GM19324 (cell line): ENCODE measurements around the gene IDH3A.

ENCODE experiments used
- ATAC-seq: cut with Tn5 transposase; IDR thresholded peaks from one replicate; pipeline ENCODE4 v1.9.1; 2021; ENCODE audit warnings: mild to moderate bottlenecking, moderate library complexity; ENCODE audit not compliant: unreplicated experiment, low FRiP score

Gene IDH3A

DNA sequence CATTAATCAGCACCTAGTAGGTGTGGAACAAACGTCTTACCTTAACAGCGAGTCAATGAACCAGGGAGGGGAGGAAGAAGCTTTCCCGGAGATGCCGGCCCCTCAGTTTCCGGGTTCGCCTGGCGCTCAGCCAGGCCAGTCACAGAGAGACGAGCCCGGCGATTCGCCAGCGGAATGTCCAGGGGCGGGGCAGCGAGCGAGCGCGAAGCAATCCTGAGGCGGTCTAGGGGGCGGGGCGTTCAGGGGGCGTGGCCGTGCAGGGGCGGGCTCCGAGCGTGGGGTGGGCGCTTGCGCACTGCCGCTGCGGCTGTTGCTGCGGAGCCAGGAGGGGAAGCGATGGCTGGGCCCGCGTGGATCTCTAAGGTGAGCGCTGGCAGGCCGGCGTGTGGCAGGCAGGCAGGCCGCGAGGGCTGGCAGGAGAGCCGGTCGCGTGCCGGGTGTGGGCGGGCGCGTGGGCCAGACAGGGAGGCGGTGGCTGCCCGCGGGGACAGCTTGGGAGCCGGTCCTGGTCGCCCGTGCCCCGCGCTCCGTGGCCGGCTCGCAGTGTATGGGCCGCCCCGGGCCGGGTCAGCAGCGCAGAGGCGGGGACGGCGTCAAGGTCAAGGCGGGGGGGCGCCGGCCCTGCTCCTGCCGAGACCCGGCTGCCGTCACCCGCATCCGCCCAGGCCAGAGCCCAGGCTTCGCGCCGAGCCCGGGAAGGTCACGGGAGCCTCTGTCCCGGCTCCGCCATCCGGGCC, at the start of gene IDH3A:
Gene IDH3A, plus strand, starts transcription at position 295 of the 737 bp plus-strand sequence. Its CDS starts 42 bp downstream, at position 337.
- peak; percentile 82 for ATAC-seq

DNA sequence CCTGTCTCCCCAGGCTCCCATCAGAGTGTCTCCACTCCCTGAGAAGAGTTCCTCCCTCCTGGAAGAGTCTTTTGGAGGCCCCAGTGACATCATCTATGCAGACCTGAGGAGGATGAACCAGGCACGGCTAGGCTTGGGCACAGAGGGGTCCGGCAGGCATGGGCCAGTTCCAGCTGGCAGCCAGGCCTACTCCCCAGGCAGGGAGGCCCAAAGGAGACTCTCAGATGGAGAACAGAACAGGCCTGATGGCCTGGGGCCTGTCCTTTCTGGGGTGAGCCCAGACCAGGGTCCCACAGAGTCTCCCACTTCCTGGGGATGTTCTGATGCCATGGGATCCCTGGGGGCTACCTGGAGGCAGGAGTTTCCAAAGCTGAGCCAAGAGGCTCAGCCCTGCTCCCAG, 48.3 kb upstream of the IDH3A start:
- no peak for ATAC-seq

DNA sequence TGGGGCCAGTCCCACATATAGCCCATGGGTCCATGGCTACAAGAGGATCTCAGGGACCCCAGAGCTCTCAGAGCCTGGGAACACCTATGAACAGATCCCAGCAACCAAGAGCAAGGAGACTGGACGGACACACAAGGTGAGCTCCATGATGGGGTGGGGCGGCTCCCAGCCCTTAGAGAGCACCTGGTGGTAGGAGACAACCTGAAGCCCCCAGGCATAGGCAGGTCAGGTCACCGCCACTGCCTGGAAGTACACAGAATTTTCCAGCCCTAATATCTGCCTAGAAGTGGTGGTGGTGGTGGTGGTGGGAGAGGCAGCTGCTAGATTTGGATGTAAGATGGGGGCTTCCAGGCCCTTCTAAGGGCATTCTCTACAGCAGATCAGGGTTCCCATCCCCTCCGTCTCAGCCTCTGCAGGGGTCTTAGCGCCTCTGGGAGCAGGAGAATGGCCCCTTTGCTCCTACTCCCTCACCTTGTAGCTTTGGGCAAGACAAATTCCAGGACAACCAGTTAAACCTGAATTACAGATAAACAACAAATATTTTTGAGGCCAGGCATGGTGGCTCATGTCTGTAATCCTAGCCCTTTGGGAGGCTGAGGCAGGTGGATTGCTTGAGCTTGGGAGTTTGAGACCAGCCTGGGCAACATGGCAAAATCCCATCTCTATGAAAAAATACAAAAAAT, 47.6 kb upstream of the IDH3A start:
- ATAC-seq, result no peak

DNA sequence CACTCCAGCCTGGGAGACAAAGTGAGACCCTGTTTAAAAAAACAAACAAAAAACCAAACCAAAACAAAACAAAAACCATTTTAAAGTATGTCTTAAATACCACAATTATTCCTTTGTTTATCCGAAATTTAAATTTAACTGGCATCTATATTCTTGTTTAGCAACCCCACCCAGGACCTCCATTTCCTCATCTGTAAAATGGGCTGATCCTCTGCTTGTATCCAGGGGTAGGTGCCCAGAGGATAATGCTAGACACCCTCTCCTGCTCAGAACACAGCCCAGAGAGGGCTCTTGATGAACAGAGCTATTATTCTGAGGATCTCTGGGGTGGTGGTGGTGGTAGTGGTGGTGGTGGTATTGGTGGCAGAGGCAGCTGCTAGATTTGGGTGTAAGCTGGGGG, 47.0 kb upstream of the IDH3A start:
- ATAC-seq, result no peak

DNA sequence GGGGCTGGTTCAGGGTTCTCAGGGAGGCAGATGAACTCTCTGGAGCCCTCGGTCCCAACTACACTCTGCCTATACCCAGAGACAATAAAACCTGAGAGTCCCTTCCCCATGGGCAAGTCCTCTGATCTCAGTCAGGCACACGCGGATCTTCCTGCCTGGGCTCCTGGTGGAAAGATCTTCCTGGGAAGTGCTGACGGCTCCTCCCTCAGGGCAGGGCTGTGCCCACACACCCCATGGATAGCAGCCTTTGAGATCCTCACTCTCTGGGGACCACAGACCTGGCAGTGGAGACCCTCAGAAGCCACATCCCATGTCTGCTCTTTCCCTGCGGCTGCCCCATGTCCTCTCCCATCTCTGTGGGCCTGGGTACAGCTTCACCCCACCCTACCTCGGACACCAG, 46.4 kb upstream of the IDH3A start:
- ATAC-seq, result no peak

DNA sequence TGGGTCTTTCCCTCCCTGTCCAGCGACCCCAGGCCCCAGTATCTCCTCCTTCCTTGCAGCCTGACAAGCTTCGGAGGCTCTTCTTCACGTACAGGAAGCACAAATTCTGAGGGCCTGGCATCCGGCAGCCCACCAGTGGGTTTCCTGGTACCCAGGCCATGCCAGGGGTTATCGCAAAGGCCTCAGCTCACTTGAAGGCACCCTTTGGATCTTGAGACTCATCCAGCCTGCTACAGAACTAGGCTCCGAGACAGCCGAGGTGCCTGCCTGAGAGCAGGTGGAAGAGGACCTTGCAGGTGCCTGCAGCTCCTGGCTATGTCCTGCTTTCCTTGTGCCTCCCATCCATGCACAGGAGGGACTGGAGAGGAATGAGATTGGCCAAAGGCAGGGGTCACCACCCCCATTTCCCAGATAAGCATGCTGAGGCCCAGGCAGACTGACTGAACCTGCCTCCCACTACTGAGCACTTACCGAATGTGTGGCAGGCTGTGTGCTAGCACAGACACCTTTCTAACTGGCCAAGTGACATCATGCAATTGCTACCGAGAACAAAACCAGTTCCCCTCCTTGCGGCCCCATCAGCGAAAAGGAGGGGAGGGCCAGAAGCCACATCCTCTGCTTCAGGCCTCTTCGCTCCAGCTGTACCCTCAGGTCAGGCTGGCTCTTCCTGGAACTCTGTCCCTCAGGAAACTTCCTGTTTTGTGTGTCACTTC, 45.6 kb upstream of the IDH3A start:
- no peak for ATAC-seq

DNA sequence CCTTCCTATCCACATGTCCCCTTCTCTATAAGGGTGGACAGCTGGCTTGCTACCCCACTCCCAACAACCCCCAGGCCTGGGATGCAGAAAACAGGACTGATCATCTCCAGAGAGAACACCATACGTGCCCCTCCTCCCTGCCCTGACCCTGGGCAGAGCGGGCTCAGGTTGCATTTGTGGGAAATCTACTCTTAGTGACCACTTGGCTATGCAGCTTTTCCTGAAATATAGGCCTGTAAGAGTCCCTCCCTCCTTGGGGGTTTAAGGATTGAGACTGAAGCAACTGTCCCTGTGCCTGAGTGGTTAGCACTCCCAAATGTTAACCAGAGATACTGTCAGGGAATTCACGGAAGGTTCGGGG, 45.1 kb upstream of the IDH3A start:
- ATAC-seq, result no peak

DNA sequence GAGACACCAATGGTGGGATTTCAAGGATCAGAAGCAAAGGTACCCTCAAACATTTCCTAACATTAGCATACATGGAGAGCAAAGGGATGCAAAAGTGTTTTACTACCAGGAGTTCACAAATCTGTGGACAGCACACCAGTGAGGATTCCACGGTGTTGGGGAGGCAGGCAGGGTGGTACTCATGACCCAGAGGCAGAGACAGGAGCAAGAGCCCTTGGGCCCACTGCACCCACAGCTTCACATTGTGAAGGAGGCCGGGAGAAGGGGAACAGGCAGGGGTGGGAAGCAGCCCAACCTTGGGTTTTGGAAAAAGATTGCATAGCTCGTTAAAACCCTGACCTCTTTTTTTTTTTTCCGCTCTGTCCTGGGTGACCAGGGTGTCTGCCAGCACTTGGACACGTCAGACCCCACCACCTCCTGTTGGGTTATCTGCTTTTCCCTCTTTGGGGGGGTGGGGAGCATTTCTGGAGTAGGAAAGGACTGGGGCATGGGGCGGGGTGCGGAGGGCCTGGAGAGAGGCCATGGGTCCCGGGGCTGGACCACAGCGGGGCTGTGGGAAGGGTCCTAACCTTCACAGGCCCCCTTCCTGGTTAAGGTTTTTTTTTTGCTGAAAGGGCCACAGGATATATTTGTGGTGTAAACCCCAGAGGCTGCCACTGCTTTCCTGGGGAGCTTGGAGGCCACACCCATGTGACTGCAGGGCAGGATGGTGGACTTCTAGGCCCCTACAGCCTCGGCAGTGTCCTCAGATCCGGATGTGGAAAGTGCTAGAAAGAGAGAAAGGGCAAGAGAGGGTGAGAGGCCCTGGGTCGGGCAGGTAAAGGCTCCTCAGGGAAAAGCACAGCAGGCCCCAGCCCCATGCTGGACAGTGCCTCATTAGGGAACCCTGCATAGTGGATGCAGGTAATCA, 44.3 kb upstream of the IDH3A start:
- no peak for ATAC-seq

DNA sequence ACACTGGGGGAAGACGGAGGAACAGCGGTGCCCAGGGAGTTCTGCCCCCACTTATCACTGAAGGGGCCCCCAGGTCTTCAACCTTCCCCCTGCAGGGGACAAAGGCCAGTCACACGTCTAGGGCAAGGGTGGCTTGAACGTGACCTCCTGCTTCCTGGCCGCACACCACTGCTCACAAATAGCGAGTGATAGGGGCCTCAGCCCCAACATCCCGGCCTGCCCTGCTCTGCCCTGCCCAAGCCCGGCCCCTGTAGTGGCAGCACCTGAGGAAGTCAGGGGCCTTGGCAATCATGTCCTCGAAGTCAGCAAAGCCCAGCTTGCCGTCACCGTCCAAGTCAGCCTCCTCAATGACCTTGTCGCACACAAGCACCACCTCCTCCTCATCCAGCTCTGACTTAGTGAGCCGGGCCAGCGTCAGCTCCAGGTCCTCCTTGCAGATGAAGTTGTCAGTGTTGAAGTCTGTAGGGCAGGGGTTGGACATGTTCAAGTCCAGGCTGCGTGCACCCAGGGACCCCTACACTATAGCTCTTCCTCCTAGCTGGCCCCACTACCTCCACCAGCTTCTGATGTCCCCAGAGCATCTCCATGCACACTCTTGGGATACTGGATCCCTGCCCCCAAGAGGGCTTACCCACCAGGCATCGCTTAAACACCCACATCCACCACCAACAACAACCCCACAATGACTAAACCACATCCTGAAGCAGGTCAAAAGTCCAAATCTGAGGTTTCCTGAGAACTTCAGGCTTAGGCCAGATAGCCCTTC, 43.5 kb upstream of the IDH3A start:
- ATAC-seq, result no peak

DNA sequence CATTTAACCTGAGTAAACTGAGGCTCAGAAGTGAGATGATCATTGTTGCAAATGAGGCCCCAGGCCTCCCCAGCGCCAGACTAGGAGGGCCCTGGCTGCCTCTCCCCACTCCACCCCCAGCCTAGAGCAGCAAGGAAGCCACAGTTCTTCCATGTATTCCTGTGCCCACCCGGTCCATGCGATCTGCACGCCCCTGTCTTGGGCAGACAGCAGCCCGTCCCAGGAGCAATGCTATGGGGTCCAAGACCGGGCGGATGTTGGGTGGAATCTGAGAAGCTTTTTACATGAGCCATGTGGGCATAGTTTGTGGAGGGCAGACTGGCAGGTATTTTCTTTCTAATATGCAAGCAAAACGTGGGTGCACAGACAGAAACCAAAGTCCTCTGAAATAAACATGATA, 41.7 kb upstream of the IDH3A start:
- ATAC-seq, result no peak

DNA sequence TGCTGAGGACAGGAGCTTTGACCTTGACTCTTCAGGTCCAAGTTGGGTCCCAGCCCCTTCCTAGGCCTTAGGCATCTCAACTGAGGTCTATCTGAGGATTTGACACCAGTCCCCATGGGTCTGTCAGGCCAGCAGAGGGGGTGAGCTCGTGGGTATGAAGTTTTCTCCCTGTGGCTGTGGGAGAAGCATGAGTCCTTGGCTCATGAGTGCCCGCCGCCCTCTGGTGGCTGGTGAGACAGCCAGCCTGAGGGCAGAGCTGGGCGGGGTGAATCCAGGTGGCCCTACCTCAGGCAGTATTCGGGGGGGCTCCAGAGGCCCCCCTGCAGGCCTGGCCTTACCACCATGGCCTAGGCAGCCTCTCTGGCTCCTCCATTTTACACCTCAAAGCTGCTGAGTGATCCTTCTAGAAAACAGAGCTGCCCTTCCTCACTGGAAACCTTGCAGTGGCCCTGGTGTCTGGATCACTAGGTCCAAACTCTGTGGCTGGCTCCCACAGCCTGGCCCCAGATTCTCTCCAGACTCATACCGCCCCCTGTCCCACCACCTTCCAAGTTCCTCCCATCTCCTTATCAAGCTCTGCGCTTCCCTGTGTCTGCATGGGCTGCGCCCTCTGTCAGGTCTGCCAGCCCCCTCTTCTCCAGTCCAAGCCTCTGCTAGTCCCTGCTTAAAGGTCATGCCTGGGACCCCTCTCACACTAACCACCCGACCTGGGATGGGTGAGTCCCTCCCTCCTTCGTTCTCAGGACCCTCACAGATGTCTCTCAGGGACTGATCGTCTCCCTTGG, 40.7 kb upstream of the IDH3A start:
- peak; percentile 52 for ATAC-seq

DNA sequence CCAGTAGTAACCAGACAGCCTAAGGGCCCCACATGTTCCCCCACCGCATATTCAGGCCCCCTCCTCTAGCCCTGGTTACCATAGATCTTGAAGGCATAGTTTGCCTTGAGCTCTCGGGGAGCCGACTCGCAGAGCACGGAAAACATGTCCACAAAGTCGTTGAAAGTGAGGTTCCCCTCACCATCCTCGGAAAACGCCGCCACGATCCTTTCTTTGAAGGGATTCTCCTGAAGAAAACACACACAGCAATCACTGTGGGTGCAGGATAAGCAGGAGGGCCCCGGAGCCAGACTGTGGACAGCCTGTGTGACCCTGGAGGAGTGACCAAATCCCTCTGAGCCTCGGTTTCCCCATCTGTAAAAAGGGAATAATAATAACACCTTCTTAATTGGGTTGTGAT, 40.0 kb upstream of the IDH3A start:
- ATAC-seq, result no peak

DNA sequence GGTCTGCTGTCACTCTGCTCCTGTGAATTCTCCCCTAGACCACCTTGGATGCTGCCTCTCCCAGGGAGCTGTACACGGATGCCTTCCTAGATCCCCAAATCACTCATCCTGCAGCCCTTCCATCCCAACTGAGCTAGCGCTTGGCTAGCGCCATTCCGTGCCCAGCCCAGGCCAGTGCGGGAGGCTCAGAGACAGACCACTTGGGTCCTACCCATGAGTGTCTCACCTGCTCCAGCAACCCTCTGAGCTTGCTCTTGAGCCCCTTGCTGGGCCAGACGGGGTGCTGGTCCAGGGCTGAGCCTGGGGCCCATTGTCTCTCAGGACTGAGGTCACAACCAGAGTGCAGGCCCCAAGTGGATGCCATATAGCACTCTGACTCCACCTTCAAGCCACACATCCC, 39.1 kb upstream of the IDH3A start:
- no peak for ATAC-seq

DNA sequence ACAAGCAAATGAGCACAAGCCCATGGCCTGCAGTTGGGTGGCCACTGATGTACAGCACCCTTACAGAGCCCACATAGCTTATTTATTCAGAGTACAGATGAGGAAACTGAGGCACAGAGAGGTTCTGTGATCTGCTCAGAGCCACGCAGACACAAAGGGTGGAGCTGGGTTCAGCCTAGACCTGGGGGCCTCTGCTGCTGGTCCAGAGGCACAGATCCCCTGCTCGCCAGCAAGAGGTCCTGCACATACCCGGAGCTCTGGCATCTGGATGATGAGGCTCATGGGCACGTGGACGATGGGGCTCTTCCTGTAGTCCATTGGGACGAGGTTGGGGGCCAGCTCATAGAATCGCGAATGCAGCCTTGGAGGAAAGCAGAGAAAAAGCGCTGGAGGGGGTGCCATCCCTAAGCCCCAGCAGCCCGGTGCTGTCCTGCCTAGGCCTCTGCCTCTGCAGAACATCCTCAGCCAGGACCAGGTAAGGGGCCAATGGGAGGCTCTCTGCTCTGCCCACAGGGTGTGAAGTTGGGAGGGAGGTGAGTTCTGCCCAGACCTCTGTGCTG, 38.2 kb upstream of the IDH3A start:
- no peak for ATAC-seq

DNA sequence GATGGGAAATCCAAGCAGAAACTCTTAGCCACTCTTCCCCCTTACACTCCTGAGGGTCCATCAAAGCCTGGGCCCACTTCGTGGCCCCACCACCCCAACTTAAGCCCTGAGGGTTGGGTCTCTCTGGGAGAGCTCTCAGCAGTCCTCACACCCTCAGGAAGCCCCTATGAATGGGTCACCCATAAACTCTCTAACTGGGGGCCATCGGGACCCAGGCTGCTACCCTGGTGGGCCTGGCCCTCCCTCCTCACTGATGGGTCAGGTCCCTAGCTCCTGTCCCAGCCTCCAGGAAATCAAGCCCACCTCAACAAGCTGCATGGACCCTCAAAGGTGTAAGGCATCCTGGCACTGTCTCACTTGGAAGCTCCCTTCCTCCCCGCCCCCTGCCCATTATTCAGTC, 37.4 kb upstream of the IDH3A start:
- no peak for ATAC-seq

DNA sequence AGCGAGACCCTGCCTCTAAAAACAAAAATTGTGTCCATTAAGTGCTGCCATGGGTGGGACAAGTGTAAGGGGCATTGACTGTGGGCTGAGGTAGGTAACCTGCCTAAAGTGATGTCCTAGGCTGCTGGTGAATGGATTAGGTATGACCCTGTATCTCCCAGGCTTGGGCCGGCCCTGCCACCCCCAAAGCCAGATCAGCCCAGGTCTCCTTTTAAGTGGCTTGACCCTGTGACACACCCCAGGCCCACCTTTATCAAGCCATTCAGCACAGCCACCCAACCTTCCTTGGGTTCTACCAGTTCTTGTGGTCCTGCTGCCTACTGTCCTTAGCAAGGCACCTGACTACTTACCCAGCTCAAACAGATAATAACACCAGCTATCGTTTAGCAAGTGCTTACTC, 36.6 kb upstream of the IDH3A start:
- no peak for ATAC-seq

DNA sequence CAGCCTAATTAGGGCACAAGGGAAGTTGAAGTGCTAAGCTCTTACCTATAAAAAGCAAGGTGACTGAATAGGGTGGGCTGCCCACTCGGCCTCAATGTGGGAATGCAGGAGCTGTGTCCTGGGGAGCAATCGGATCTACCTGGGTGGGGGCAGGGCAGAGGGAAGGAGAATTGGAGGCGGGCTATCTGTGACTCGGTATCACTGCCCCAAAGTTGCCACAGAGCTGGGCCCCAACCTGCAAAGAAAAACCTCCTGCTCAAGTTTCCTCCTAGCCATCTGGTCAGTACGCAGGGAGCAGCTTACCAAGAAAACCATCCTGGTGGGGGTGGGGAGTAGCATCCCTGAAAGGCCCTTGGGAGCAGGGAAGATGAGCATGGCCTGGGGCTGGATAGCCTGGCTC, 28.6 kb upstream of the IDH3A start:
- no peak for ATAC-seq

DNA sequence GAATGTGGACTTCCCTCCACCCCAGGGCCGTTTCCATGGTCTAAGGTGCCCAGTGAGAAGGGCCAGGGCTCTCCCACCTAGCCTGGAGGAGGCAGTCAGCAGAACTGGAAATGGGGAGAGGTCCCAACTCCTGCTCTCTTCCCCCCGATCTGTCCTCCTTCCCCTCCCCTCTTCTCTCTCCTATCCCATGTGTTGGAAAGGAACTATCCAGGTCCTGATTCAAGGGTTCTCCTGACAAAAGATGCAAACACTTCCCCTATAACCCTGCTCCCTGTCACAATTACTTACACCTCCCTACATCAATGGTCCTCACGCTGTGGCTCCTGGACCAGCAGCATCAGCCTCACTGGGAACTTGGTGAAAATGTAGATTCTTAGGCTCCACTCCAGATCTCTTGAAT, 23.9 kb upstream of the IDH3A start:
- no peak for ATAC-seq

DNA sequence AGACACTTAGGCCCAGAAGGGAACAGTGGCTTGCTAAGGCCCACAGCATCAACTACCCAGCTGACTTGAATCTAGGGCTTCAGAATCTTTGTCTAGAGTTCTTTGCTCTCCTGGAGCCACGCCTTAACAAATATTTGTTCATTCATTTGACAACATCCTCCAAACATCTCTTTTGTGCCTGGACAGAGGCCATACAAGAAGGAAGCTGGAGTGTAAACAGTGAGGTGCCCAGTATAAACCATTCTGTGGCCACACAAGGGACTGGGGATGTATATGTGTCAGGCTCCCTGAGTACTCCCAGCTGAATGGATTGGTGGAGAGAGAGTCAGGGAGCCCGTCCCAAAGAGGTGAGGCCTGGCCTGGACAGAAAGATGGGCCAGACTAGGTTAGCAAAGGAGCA, 21.3 kb upstream of the IDH3A start:
- ATAC-seq, result no peak
